ENCODE results near the gene GPR180.

Gene GPR180

GRCh38 chr13:94656766-94657165 lies 55.1 kb downstream of the GPR180 start:
- no peak for DNase-seq

- DNase-seq, result no peak
These were observed 55.5 kb downstream of the GPR180 start for GRCh38 chr13:94657167-94657566.

- no peak for DNase-seq
These were observed 57.4 kb downstream of the GPR180 start for GRCh38 chr13:94658926-94659597.

- DNase-seq, result no peak
These were observed 57.9 kb downstream of the GPR180 start for GRCh38 chr13:94659598-94659946.

- DNase-seq, result peak; percentile 42
These were observed 59.2 kb downstream of the GPR180 start for GRCh38 chr13:94660695-94661326.

- DNase-seq, result no peak
These were observed 59.7 kb downstream of the GPR180 start for GRCh38 chr13:94661406-94661805.

GRCh38 chr13:94662274-94662945 lies 60.8 kb downstream of the GPR180 start:
- DNase-seq, result no peak

GRCh38 chr13:94664889-94665288 lies 63.2 kb downstream of the GPR180 start:
- no peak for DNase-seq

- DNase-seq, result no peak
These were observed 64.4 kb downstream of the GPR180 start for GRCh38 chr13:94666065-94666464.

- DNase-seq, result no peak
These were observed 65.5 kb downstream of the GPR180 start for GRCh38 chr13:94667190-94667589.

- no peak for DNase-seq
These were observed 70.7 kb downstream of the GPR180 start for GRCh38 chr13:94672400-94672799.

GRCh38 chr13:94673851-94674250 lies 72.2 kb downstream of the GPR180 start:
- DNase-seq, result no peak

GRCh38 chr13:94674609-94675348 lies 73.1 kb downstream of the GPR180 start:
- DNase-seq, result peak; percentile 65

- DNase-seq, result no peak
These were observed 76.1 kb downstream of the GPR180 start for GRCh38 chr13:94677799-94678198.

- no peak for DNase-seq
These were observed 77.2 kb downstream of the GPR180 start for GRCh38 chr13:94678845-94679244.

- DNase-seq, result no peak
These were observed 78.0 kb downstream of the GPR180 start for GRCh38 chr13:94679614-94680013.

GRCh38 chr13:94682229-94682628 lies 80.6 kb downstream of the GPR180 start:
- no peak for DNase-seq

- DNase-seq, result no peak
These were observed 81.8 kb downstream of the GPR180 start for GRCh38 chr13:94683409-94683808.

Measured in midbrain (tissue), 1 donor.